HepG2 (cell line): Measurements from ENCODE around the gene CHEK2.

Experiments
- TP53 ChIP-seq: sonication (generic); formaldehyde crosslinking; conservative IDR thresholded peaks from 2 replicates; pipeline ENCODE4 v1.4.0; 2020; ENCODE audit warnings: missing genetic modification reagents
- ZNF350 ChIP-seq: sonication (generic); formaldehyde crosslinking; IDR thresholded peaks from 2 replicates; pipeline ENCODE4 v1.4.0; 2020; ENCODE audit warnings: mild to moderate bottlenecking, low read depth, missing genetic modification reagents, borderline replicate concordance

- TF ChIP-seq ZNF350: no peak
- no peak for TF ChIP-seq TP53 (CRISPR knock-in tag)
Measured at GRCh38 chr22:28706845-28707244, 34.8 kb downstream of the CHEK2 start.
